GM18505 (cell line): Measurements from ENCODE around the gene PLEKHD1.
"Not testable (repeated sequence)": the region's sequence is repeated elsewhere in the genome, so short reads cannot be mapped to it uniquely, and the experiment has no call there.

Experiments used
- ATAC-seq: cut with Tn5 transposase; IDR thresholded peaks from one replicate; pipeline ENCODE4 v1.9.1; 2021; ENCODE audit not compliant: unreplicated experiment
- POLR2A ChIP-seq: IDR thresholded peaks from 4 replicates; pipeline ENCODE4 v1.6.1; 2011; ENCODE audit warnings: borderline replicate concordance; ENCODE audit not compliant: insufficient read depth, insufficient read length; ENCODE audit errors: extremely low read depth

Gene PLEKHD1

GRCh38 chr14:69493038-69493437 is 8.5 kb downstream of the PLEKHD1 start:
- TF ChIP-seq POLR2A = no peak
- no peak for ATAC-seq

GRCh38 chr14:69493791-69494190 is 9.3 kb downstream of the PLEKHD1 start:
- no peak for TF ChIP-seq POLR2A
- no peak for ATAC-seq

- no peak for ATAC-seq
- TF ChIP-seq POLR2A = no peak
Measured at GRCh38 chr14:69495341-69495921, 10.9 kb downstream of the PLEKHD1 start.

GRCh38 chr14:69497866-69498265 is 13.3 kb downstream of the PLEKHD1 start:
- ATAC-seq = not testable (repeated sequence)

GRCh38 chr14:69498286-69498685 is 13.8 kb downstream of the PLEKHD1 start:
- ATAC-seq = not testable (repeated sequence)

GRCh38 chr14:69499436-69499835 is 14.9 kb downstream of the PLEKHD1 start:
- TF ChIP-seq POLR2A = no peak
- ATAC-seq = no peak

GRCh38 chr14:69500096-69500495 is 15.6 kb downstream of the PLEKHD1 start:
- TF ChIP-seq POLR2A = no peak
- ATAC-seq = no peak

GRCh38 chr14:69500736-69501135 is 16.2 kb downstream of the PLEKHD1 start:
- ATAC-seq = no peak
- TF ChIP-seq POLR2A = no peak

GRCh38 chr14:69501423-69501838 is 16.9 kb downstream of the PLEKHD1 start:
- no peak for TF ChIP-seq POLR2A
- no peak for ATAC-seq

- TF ChIP-seq POLR2A = no peak
- no peak for ATAC-seq
Measured at GRCh38 chr14:69504775-69505174, 20.2 kb downstream of the PLEKHD1 start.

GRCh38 chr14:69505338-69506240 is 21.1 kb downstream of the PLEKHD1 start:
- no peak for TF ChIP-seq POLR2A
- ATAC-seq = no peak

GRCh38 chr14:69506241-69506595 is 21.7 kb downstream of the PLEKHD1 start:
- no peak for ATAC-seq
- TF ChIP-seq POLR2A = no peak

GRCh38 chr14:69518289-69519101 is 34.0 kb downstream of the PLEKHD1 start:
- no peak for ATAC-seq
- TF ChIP-seq POLR2A = no peak
